GM18498 (cell line): ENCODE results near the gene TNRC6C.

Experiments
- ATAC-seq: cut with Tn5 transposase; IDR thresholded peaks from one replicate; pipeline ENCODE4 v1.9.1; 2021; ENCODE audit warnings: mild to moderate bottlenecking, moderate library complexity; ENCODE audit not compliant: unreplicated experiment

TNRC6C gene

GRCh38 chr17:78148286-78149016, 189.9 kb downstream of the TNRC6C start:
- ATAC-seq = no peak

GRCh38 chr17:78151514-78152008, 193.1 kb downstream of the TNRC6C start:
- no peak for ATAC-seq

- peak; percentile 61 for ATAC-seq
These were observed 196.7 kb downstream of the TNRC6C start for GRCh38 chr17:78154903-78155811.
